GM12873 (cell line): ENCODE data around the gene LENG1.

Experiments used
- CTCF ChIP-seq: IDR thresholded peaks from 2 replicates; pipeline ENCODE4 v1.5.1; 2012; ENCODE audit warnings: low read depth, mild to moderate bottlenecking, moderate library complexity, low read length, control low read depth; ENCODE audit not compliant: insufficient read depth; ENCODE audit errors: missing control alignments

Gene LENG1

GRCh38 chr19:54151362-54152035 lies 8.0 kb downstream of the LENG1 start:
- TF ChIP-seq CTCF = no peak

- no peak for TF ChIP-seq CTCF
Measured at GRCh38 chr19:54149021-54149812, 10.3 kb downstream of the LENG1 start.

GRCh38 chr19:54148158-54148557 lies 11.4 kb downstream of the LENG1 start:
- TF ChIP-seq CTCF = no peak

GRCh38 chr19:54147676-54148075 lies 11.8 kb downstream of the LENG1 start:
- no peak for TF ChIP-seq CTCF

- no peak for TF ChIP-seq CTCF
Measured at GRCh38 chr19:54145541-54146158, 13.9 kb downstream of the LENG1 start.

- no peak for TF ChIP-seq CTCF
Measured at GRCh38 chr19:54142166-54142780, 17.2 kb downstream of the LENG1 start.

- TF ChIP-seq CTCF = no peak
Measured at GRCh38 chr19:54141356-54141755, 18.2 kb downstream of the LENG1 start.
